ENCODE data around the gene ARIH2. TPM values are rescaled to one million over a fixed set of nuclear protein-coding genes. Genes with fewer than 3 reads are reported as not detected.

ARIH2 gene
- total RNA-seq, 1 donor from 2014 or later: 180 TPM

DNA sequence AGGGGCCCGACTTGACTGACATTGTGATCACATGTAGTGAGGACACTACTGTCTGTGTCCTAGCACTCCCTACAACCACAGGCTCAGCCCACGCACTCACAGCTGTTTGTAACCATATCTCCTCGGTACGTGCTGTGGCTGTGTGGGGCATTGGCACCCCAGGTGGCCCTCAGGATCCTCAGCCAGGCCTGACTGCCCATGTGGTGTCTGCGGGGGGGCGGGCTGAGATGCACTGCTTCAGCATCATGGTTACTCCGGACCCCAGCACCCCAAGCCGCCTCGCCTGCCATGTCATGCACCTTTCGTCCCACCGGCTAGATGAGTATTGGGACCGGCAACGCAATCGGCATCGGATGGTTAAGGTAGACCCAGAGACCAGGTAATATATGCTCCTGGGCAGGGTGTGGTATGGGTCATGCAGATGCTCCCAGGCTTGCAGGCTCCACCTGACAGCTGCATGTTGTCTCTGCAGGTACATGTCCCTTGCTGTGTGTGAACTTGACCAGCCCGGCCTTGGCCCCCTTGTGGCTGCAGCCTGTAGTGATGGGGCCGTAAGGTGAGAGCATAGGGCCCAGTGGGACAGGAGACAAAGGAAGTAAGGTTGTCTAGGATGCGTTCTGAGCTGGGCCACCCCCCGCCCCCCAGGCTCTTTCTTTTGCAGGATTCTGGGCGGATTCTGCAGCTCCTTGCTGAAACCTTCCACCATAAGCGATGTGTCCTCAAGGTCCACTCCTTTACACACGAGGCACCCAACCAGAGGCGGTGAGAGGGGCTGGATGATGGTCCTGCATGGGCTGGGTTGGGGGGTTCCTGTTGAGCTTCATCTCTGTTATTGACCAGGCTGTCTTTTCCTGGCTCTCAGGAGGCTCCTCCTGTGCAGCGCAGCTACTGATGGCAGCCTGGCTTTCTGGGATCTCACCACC, 95.4 kb downstream of the ARIH2 start:
- H3K27ac Mint-ChIP-seq: no peak overlapping the region
- H3K36me3 Mint-ChIP-seq (ENCODE audit: low read depth): peaks cover 18% of the 10 kb centered on the region
- intact Hi-C loops (cut with micrococcal nuclease): no loop called here
- H3K9me3 Mint-ChIP-seq: no peaks in the 10 kb centered on the region
- no peaks in the 10 kb centered on the region for H3K27me3 Mint-ChIP-seq (ENCODE audit: insufficient read depth)
- DNase-seq (ENCODE audit: low spot score): peak; percentile 37
- no peak overlapping the region for H3K4me3 Mint-ChIP-seq
- peaks cover 16% of the 10 kb centered on the region for H3K4me1 Mint-ChIP-seq (ENCODE audit: low read depth)

DNA sequence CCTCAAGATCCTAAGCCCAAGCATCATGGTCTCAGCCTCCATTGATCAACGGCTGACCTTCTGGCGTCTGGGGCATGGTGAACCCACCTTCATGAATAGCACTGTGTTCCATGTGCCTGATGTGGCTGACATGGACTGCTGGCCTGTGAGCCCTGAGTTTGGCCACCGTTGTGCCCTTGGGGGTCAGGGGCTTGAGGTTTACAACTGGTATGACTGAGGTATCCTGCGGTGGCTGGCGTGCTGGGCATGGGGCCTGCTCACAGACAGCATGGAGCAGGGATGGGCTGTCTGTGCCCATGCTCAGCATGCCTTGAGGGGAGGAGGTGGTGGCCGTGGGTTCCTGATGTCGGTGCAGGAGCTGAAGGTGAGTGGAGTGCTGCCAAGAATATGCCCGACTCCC, 96.4 kb downstream of the ARIH2 start:
- no peak overlapping the region for H3K27ac Mint-ChIP-seq
- H3K27me3 Mint-ChIP-seq (ENCODE audit: insufficient read depth): no peaks in the 10 kb centered on the region

DNA sequence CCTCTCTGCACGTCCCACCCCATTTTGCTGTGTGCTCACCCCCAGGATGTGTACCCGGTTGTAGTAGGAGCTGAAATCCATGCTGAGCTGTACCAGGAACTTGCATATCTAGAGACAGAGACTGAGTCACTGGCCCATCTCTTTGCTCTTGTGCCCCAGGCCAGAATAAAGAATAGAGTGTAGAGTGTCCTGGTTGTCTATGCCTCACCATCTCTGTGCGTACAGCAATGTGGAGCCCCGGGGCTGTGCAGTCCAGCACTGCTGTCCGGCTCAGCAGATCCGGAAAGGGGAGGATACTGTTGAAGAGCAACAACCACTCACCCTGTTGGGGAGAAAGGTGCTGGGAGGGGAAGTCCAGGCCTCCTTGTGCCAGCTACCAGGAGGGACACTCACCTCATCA, 97.1 kb downstream of the ARIH2 start:
- peak overlapping the region; percentile 54 for H3K4me3 Mint-ChIP-seq
- intact Hi-C loops (cut with micrococcal nuclease): no loop called here

More for the DNA sequence above, 96.4 kb downstream of the ARIH2 start:
- H3K36me3 Mint-ChIP-seq (ENCODE audit: low read depth): peaks cover 18% of the 10 kb centered on the region
- intact Hi-C loops (cut with micrococcal nuclease): no loop called here
- no peak overlapping the region for H3K4me3 Mint-ChIP-seq
- DNase-seq (ENCODE audit: low spot score): no peak
- H3K9me3 Mint-ChIP-seq: no peaks in the 10 kb centered on the region
- H3K4me1 Mint-ChIP-seq (ENCODE audit: low read depth): peaks cover 14% of the 10 kb centered on the region

DNA sequence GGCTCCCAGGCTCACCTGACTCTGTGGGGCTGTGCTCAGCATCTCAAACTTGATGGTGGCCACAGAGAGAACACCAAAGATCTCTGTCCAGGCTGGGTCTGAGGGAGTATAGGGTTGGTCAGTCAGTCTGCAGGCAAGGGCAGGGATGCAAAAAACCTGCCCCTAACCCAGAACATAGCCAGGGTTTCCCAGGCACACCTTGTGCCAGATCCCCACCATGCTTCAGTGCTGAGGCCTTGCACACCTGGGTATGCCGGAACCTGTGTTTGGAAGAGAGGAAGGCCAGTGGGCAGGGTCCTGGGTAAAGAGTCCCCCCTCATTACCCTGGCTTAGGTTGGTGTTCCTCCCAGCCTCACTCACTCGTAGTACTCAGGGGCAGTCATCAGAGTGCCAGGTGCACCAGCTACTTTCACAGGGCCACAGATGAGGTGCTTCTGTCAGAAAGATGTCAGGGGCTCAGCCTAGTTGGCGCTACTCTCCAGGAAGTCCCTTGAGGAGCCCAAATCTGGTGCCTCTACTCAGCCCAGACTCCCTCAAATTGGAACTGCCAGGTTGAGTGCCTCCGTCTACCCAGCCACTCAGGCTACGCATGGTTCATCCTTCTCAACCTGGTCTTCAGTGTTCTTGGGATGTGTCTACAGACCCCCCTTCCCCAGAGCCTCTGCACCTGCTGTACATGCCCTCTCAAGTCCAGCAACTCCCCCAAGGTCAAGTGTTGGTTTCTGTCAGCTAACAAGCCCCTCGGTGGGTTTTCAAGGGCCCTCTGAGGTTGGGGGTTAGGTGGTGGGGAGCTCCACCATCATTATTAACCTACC, 98.0 kb downstream of the ARIH2 start:
- no peaks in the 10 kb centered on the region for H3K27me3 Mint-ChIP-seq (ENCODE audit: insufficient read depth)
- H3K4me1 Mint-ChIP-seq (ENCODE audit: low read depth): peaks cover 17% of the 10 kb centered on the region
- no peak overlapping the region for H3K27ac Mint-ChIP-seq
- intact Hi-C loops (cut with micrococcal nuclease): no loop called here
- peak overlapping the region; percentile 91 for H3K4me3 Mint-ChIP-seq
- no peaks in the 10 kb centered on the region for H3K9me3 Mint-ChIP-seq
- no peak for DNase-seq (ENCODE audit: low spot score)
- H3K36me3 Mint-ChIP-seq (ENCODE audit: low read depth): peaks cover 20% of the 10 kb centered on the region

More for the DNA sequence above, 97.1 kb downstream of the ARIH2 start:
- Mint-ChIP-seq H3K36me3 (ENCODE audit: low read depth) (peaks cover 18% of the 10 kb centered on the region), H3K4me1 (ENCODE audit: low read depth) (peaks cover 17% of the 10 kb centered on the region), H3K27me3 (ENCODE audit: insufficient read depth) (no peaks in the 10 kb centered on the region), H3K27ac (no peak overlapping the region), H3K9me3 (no peaks in the 10 kb centered on the region)
- no peak for DNase-seq (ENCODE audit: low spot score)

DNA sequence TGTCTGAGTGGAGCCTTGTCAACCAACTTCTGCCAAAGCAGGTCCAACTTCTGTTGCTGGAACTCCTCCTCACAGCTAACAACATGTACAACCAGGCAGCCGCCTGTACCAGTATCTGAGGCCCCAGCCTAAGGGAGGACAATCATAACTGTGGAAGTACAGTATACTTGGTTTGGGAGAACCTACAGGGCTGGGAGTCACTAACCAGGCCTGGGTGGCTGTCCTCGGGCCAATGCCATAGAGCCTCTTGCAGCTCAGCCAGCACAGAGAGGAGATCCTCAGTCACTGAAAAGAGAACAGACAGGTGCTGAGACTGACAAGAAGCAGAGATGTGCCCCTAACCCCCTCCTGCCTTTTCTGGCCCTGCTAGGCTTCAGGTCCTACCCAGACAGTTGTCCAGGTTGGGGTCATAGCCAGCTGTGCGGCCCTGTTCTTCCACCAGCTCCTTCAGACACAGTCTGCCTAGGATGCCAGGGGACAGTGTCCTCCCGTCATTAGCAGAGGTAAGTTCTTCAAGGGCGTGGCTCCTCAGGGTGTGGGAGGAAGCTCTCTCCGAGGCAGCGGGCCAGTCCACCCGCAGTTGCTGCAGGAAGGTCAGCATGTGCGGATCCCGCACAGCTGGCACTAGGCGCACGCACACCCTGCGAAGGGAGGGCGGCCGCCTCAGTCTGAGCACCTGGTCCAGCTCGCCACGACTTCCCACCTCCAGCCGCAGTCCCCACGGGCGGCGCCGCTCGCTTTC, 98.8 kb downstream of the ARIH2 start:
- Mint-ChIP-seq H3K27ac (peak overlapping the region; percentile 81), H3K4me3 (peak overlapping the region; percentile 91), H3K36me3 (ENCODE audit: low read depth) (peaks cover 16% of the 10 kb centered on the region), H3K9me3 (no peaks in the 10 kb centered on the region), H3K4me1 (ENCODE audit: low read depth) (peaks cover 14% of the 10 kb centered on the region), H3K27me3 (ENCODE audit: insufficient read depth) (no peaks in the 10 kb centered on the region)
- no peak for DNase-seq (ENCODE audit: low spot score)
- intact Hi-C loops (cut with micrococcal nuclease): no loop called here

DNA sequence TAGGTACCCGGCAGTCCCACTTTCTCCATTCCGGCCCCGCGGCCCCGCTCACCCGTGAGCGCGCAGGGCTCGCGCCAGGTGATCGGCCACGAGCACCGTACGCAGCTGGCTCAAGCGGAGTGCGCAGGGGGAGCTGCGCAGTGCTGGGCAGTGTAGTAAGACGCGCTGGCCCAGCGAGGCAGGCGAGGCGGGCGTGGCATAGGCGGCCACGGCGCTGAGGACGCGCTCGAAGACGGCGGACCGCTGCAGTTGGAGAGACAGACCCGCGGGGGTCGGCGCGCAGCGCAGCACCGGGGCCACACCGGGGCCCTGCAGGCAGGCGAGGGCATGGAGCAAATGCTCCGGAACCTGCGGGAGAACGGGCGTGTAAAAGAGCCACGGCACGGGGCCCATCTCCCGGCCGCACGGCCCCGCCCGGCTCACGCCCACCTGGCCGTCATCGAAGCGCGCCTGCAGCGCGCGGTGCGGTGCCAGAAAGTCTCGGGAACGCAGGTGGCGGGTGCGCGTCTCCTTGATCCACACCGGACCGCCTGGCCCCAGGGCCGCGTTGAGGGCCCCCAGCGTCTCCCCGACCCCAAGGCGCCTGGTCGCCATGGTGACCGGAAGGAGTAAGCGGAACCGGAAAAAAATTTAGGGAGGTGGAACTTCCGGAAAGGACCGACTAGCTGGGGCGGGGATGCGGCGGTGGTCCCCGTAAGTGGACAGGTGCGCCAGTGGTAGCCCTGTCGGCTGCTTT, 99.5 kb downstream of the ARIH2 start, which contains the start of gene DALRD3:
Gene DALRD3, minus strand, starts transcription at position 610 of the 736 bp plus-strand sequence. Its CDS starts 16 bp downstream, at position 594.
- Mint-ChIP-seq H3K27ac (peak within 1 kb of the TSS; percentile 86), H3K9me3 (no peaks in the 10 kb centered on the region), H3K27me3 (ENCODE audit: insufficient read depth) (no peaks in the 10 kb centered on the region), H3K4me1 (ENCODE audit: low read depth) (peaks cover 17% of the 10 kb centered on the region), H3K4me3 (peak within 1 kb of the TSS; percentile 91), H3K36me3 (ENCODE audit: low read depth) (peaks cover 23% of the 10 kb centered on the region)
- intact Hi-C loops (cut with micrococcal nuclease): loop anchor here (1.0 kb wide), 2 partner anchors 11 to 29 kb away; partner anchors contain the start of gene WDR6
- DNase-seq (ENCODE audit: low spot score): peak; percentile 65

DNA sequence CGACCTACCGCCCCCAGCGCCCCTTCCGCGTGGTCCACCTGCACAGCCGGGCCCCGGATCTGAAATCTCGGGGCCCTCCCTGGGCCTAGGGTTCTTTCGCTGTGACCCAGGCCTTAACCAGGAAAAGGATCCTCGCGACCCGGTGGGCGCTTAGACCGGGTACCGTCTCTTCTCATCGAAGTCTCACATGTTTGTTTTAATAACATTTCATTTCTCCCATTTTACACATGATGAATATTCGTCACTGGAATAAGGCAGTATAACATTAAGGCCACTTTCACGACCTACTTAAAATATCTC, 100.0 kb downstream of the ARIH2 start:
- peaks cover 28% of the 10 kb centered on the region for H3K36me3 Mint-ChIP-seq (ENCODE audit: low read depth)
- H3K27ac Mint-ChIP-seq: peak overlapping the region; percentile 86
- H3K27me3 Mint-ChIP-seq (ENCODE audit: insufficient read depth): no peaks in the 10 kb centered on the region
- intact Hi-C loops (cut with micrococcal nuclease): loop anchor here (1.0 kb wide), 2 partner anchors 11 to 29 kb away; partner anchors contain the start of gene WDR6
- no peak for DNase-seq (ENCODE audit: low spot score)
- peaks cover 22% of the 10 kb centered on the region for H3K4me1 Mint-ChIP-seq (ENCODE audit: low read depth)
- peak overlapping the region; percentile 91 for H3K4me3 Mint-ChIP-seq
- H3K9me3 Mint-ChIP-seq: no peaks in the 10 kb centered on the region

DNA sequence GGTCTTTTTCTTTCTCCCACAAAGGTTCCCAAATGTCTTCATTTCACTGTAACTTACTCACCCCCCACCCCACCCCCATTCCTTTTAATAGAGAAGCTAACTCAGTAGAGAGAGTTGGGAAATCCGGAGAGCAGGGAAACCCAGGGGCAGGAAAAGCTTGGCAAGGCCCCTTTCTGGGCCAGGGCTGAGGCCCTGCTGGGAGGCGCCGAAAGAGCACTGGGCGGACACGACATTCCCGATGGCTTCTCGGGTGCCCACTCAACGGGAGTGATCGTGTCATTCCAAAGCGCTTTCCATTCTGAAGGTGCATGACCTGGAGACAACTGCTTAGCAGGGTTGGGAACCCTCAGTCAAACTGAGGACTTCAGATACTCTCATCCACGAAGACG, 101.3 kb downstream of the ARIH2 start:
- no peaks in the 10 kb centered on the region for H3K9me3 Mint-ChIP-seq
- H3K36me3 Mint-ChIP-seq (ENCODE audit: low read depth): peaks cover 39% of the 10 kb centered on the region
- intact Hi-C loops (cut with micrococcal nuclease): loop anchor here (5.0 to 10.0 kb wide), 3 partner anchors 322 to 575 kb away; partner anchors contain the start of genes ATRIP, CCDC51, PFKFB4 and TMA7
- peak overlapping the region; percentile 91 for H3K4me3 Mint-ChIP-seq
- no peak for DNase-seq (ENCODE audit: low spot score)
- peak overlapping the region; percentile 90 for H3K27ac Mint-ChIP-seq
- no peaks in the 10 kb centered on the region for H3K27me3 Mint-ChIP-seq (ENCODE audit: insufficient read depth)
- peaks cover 28% of the 10 kb centered on the region for H3K4me1 Mint-ChIP-seq (ENCODE audit: low read depth)

DNA sequence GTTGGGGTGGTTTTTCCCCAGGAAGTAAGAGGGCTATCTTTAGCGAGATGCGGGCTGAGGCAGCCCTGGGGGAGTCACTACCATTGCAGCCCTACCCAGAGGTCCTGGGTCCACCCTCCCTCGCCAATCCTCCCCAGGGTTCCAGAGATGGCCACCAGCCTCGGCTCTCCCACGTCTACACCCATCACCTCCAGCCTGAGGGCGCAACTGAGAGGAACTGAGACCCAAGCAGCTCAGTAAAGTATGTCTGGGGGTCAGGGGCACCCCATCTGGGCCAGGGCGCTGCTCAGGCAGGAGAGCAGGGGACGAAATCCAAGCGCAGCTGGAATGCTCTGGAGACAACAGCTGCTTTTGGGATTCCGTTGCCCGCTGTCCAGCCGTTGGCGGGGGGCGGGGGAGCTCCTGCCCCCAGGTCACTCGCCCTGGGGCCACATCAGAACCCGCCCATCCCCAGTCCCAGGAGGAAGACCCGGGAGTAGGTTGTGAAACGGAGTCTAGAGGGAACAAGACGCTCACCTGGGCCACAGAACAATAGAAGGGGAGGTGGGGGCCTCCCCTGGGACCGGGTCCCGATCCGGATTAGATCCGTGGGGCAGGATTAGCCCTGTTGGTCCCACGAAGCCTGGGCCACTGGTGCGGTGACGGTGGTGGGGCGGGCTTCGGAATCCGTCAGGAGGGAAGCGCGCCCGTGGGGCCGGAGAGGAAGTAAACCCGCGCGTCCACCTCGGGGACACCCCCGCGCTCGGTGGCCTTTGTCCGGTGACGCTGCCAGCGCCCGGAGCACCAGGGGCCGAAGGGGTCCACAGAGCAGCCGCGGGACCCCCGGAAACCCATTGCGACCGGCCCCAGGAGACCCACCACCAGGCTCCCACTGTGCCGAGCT, 101.9 kb downstream of the ARIH2 start:
- Mint-ChIP-seq H3K4me1 (ENCODE audit: low read depth) (peaks cover 34% of the 10 kb centered on the region), H3K27me3 (ENCODE audit: insufficient read depth) (no peaks in the 10 kb centered on the region), H3K9me3 (no peaks in the 10 kb centered on the region), H3K27ac (peak overlapping the region; percentile 94), H3K36me3 (ENCODE audit: low read depth) (peaks cover 39% of the 10 kb centered on the region), H3K4me3 (peak overlapping the region; percentile 91)
- intact Hi-C loops (cut with micrococcal nuclease): loop anchor here (1.0 to 10.0 kb wide), 8 partner anchors 9 to 576 kb away; partner anchors contain the start of genes ARIH2, ATRIP, CCDC51 and IMPDH2
- DNase-seq (ENCODE audit: low spot score): peak; percentile 44

DNA sequence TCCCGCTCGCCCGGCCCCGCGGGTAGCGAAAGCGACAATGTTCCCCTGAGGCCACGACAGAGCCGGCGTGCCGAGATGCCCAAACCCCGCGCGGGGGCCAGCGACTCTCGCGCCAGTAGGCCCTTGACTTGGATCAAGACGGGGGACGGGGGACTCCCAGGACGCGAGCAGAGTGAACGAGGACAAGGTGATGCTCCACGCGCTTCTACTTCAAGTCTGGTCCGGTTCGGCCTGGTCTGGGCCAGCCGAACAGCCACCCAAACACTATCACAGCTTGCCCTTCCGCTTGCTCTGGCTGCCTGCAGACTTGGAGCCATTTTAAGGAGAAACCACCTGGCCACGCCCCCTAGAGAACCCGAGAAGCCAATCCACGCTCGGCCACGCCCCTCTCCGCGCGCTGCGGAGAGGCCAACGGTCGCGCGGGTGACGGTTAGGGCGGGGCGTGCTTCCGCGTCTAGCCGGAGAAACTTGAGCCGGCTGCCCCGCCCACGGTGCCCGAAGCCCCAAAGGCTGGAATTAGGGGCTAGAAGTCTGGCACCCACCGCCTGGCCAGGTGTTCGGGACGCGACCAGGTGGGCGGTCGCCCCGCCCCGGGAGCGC, 102.7 kb downstream of the ARIH2 start:
- intact Hi-C loops (cut with micrococcal nuclease): loop anchor here (1.0 to 10.0 kb wide), 8 partner anchors 8 to 577 kb away; partner anchors contain the start of genes ARIH2, ATRIP, CCDC51 and IMPDH2
- peaks cover 37% of the 10 kb centered on the region for H3K4me1 Mint-ChIP-seq (ENCODE audit: low read depth)
- H3K27me3 Mint-ChIP-seq (ENCODE audit: insufficient read depth): no peaks in the 10 kb centered on the region
- no peaks in the 10 kb centered on the region for H3K9me3 Mint-ChIP-seq
- peak; percentile 99 for DNase-seq (ENCODE audit: low spot score)
- H3K4me3 Mint-ChIP-seq: peak overlapping the region; percentile 91
- peaks cover 38% of the 10 kb centered on the region for H3K36me3 Mint-ChIP-seq (ENCODE audit: low read depth)
- H3K27ac Mint-ChIP-seq: peak overlapping the region; percentile 94

All from activated T-helper 1 cell treated with anti-CD3 and anti-CD28 coated beads, Interleukin-12 subunit alpha, Interleukin-12 subunit beta, Interleukin-2, Interleukin-4 antibody, amounts not matched to agents 30 ng/mL and 10 ng/mL and 1 ng/mL, durations not matched to agents 14 hours and 24 hours and 36 hours (primary cell).